Globus pallidus (tissue), 1 donor: ENCODE measurements around the gene TCF3.
"Not testable (repeated sequence)": the region's sequence is repeated elsewhere in the genome, so short reads cannot be mapped to it uniquely, and the experiment has no call there.

Experiments
- DNase-seq: peaks from one replicate; pipeline ENCODE4 v3.0.0-alpha.2; 2015; ENCODE audit warnings: low spot score

The TCF3 gene

DNA sequence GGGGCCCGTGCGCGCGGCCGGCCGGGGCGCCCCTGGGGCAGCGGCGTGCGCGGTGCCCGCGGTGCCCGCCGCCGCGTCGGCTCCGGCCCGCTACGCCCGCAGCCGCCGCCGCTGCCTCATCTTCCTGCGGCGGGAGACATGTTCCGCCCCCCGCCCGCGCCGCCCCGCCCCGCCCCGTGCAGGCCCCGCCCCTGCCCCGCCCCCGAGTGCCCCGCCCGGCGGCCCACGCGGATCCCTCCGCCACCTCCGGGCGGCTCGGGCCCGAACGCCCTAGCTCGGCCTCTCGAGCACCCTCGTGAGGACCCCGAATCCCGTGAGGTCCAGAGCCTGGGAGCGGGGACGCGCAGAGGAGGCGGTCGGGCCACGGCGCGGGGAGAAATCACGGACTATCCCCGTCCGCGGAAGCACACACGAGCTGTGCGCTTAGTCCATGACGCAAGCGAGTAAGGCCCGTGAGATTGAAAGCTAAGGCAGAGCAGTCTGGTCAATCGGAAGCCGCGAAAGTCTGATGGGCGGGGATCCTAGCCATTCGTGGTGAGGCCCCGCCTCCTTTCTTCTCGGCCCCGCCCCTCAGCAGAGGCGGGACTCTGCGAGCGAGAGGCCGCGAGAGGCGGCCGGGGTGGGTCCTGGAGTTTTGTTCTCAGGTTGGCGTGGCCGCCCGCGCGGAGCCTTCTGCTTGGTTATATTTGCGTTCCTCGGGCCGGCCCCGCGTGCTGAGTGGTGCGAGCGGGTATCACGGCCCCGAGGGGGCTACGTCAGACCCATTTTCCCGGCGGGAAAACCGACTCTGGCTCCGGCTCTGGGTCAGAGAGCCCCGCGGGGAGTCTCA, at the start of gene TCF3:
TCF3 (minus strand) TSS at position 145 of the 829 bp plus-strand sequence. CDS start 2,367 bp downstream, outside the sequence.
- DNase-seq = peak; percentile 98

DNA sequence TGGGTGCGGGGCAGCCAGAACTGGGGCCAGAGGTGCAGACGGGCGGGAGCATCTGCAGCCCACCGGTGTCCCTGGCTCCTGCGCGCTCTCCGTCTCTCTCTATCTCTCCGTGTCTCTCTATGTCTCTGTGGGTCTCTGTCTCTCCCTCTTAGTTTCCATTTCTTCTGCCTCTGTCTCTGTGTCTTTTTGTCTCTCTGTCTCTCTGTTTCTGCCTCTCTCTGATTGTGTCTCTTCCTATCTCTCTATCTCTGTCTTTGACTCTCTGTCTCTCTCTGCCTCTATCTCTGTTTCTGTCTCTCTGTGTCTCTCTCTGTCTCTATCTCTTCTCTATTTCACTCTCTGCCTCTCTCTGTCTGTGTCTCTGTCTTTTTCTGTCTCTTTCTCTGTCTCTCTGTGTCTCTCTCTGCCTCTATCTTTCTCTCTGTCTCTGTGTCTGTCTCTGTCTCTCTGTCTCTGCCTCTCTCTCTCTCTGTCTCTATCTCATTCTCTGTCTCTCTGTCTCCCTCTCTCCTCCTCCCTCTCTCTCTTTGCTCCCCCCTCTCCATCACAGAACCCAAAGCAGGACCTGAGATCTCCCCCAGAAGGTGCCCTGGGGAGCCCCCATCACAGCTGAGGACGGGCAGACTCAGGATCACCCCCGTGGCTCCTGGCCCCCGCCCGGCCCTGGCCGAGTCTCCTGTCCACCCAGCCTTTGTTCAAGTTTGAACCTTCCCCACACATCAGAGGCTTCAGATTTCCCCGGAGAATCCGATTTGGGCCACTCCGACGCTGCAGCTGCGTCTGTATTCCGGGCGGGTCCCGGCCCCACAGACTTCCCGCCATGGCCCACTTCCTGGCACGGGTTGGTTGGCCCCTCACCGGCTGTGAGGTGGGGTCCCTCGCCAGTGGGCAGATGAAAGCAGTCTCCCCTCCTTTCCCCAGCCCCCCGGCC, 48.6 kb upstream of the TCF3 start:
- no peak for DNase-seq

DNA sequence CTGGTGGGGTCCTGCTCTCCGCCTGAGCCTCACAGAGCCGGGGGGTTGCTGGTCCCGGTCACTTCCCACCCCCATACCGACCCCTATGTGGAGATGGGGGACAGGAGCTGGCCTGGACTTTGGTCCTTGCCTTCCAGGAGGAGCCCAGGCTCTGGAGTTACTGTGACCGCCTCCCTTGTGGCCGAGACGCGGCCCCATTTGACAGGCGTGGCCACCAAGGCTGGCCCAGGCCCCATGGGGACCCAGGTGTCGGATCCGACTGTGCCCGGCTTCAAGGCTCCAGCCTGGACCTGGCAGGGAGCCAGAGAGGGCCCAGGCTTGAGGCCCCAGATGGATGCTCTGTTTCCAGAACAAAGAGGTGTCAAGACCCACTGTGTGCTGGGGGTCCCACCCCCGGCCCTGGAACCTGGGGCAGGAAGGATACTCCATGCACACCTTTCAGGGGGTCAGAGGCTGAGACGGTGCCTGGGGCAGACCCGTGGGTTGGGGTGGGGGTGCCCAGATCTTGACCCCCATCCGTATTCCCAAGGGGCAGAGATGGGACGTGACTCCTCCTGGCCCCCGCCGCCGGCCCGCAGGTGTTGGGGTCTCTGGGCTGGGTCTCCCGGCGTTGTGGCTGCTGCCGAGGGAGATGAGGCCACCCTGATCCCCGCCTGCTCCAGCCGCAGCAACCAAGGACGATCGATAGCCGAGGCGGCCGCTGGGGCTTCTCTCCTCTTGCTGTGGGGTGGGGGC, 47.8 kb upstream of the TCF3 start:
- no peak for DNase-seq

DNA sequence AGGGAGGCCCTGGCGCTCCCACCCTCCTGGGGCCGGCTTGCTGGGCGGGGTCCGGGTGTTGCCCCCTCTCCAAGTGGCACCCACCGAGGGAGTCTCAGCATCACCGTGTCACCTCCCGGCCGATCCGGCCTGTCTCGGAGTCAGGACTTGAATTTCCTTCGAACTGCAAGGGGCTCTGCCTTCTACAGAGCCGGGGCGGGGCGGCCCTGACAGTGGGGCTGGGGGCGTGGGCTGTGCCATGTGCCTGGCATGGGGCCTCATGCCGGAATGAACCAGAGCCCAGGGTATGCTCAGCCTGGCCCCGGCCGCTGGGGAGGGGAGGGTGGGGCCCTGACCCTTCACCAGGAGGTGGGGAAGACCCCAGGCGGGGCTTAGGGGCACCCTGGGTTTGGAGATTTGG, 47.0 kb upstream of the TCF3 start:
- no peak for DNase-seq

DNA sequence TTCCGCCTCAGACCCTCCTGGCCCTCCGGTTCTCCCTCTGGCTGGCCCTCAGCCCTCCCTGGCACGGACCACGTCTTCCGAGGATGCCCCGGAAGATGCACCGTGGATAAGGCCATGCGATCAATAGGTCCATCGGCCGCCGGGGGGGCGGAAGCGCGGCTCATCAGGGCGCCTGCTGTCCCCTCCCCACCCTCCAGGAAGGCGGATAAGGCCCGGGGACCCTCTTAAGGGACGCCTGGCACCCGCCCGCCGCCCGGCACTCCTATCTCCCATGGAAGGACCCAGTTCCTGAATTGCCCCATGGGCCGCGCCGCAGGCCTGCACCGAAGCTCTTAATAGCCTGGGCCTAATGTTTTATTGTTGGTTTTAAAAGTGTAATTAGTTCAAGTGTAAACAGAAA, 46.2 kb upstream of the TCF3 start:
- DNase-seq = no peak

DNA sequence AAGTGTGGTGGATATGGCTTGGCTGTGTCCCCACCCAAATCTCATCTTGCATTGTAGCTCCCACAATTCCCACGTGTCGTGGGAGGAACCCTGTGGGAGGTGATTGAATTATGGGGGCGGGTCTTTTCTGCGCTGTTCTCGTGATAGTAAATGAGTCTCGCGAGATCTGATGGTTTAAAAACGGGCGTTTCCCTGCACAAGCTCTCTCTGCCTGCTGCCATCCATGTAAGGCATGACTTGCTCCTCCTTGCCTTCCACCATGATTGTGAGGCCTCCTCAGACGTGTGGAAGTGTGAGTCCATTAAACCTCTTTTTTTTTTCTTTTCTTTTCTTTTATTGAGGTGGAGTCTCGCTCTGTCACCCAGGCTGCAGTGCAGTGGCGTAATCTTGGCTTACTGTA, 43.1 kb upstream of the TCF3 start:
- DNase-seq = not testable (repeated sequence)

DNA sequence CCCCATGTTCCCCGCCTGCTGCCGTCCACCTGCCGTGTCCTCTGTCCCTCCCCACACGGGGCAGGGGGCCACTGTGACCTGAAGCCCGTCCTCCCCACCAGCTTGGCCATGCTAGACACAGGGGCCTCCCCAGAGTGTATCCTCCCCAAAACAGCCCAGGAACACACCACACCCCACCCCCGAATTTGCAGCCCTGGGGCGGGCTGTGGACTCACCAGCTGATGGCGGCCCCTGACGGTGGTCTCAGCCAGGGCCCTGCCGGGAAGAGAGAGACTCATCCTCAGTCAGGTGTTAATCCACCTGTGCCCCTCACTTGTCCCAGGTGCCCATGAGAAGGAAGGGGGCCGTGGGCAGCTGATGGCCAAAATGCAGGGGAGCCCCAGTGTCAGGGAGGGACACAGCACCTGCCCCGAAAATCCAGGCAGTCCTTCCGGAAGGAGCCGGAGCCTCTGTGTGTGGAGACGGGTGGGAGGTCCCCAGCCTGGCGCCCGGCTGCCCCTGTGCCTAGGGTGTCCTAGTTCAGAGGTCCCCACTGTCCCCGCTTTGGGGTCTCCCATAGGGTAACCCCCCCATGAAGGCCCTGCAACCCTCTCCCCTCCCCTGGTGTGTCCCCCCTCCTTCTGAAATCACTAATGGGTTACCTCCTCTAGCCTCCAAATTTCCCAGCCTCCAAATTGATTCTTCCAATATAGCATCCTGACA, 39.3 kb upstream of the TCF3 start:
- no peak for DNase-seq

DNA sequence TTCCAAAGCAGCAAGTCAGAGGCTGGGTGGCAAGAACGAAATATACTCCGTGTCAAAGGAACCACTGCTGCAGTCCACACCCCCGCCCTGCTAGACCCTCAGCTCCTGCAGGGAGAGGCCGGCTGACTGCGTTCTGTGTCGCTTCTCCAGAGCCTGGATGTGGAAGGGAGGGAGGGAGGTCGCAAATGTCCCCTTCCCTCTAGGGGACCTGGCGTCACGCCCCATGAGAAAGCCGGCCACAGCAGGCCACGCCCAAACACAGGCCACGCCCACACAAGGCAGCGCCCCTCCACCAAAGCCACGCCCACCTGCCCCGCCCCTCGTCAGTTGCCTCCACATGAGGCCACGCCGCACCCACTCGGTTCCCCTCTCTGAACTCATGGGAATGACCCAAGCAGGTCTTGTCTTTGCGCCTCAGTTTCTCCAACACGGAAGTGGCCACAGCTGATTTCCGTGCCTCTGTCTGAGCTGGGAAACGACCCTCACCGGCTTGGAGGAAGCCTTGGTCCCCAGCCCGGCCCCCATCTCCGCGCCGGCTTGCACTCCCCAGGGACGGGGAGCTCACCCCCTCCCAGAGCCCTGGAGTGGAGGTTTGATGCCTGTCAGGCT, 38.4 kb upstream of the TCF3 start:
- no peak for DNase-seq

DNA sequence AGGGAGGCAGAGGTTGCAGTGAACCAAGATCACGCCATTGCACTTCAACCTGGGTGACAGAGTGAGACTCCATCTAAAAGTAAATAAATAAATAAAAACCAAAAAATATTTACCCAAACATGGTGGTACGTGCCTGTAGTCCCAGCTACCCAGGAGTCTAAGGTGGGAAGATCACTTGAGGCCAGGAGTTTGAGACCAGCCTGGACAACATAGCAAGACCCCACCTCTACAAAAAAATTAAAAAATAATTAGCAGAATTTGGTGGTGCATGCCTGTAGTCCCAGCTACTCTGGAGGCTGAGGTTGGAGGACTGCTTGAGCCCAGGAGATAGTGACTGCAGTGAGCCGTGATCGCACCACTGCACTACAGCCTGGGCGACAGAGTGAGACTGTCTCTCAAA, 33.4 kb upstream of the TCF3 start:
- DNase-seq = not testable (repeated sequence)

DNA sequence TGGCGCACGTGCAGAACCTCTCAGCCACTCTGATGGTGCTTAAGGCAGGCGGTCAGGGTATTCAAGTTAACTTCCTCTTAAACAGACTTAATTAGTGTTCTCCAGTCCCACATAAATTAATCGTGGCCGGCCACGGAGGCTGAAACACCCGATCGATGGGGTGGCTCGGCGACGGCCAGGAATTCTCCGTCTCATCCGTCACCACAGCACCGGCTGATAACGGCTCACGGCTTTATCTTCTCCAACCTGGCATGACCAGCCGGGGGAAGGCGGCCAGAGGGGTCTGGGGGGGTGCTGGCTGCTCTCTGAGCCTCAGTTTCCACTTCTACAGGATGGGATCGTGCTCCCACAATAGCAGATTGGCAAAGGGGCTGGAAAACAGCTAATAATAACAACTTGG, 32.6 kb upstream of the TCF3 start:
- DNase-seq = no peak

DNA sequence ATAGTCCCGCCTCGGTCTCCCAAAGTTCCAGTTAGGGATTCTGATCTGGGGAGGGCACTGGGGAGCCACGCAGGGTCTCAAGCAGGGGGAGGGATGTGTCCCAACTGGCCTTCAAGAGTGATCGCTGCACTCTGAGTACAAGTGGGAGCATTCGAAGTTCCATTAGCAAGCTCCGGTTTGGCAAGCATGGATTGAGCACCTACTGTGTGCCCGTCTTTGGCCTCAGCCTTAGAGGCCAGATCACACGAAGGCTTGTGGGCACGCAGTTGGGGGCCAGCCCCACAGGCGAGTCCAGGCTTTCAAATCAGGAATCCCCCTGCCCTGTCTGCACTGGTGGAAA, 32.1 kb upstream of the TCF3 start:
- DNase-seq = no peak

DNA sequence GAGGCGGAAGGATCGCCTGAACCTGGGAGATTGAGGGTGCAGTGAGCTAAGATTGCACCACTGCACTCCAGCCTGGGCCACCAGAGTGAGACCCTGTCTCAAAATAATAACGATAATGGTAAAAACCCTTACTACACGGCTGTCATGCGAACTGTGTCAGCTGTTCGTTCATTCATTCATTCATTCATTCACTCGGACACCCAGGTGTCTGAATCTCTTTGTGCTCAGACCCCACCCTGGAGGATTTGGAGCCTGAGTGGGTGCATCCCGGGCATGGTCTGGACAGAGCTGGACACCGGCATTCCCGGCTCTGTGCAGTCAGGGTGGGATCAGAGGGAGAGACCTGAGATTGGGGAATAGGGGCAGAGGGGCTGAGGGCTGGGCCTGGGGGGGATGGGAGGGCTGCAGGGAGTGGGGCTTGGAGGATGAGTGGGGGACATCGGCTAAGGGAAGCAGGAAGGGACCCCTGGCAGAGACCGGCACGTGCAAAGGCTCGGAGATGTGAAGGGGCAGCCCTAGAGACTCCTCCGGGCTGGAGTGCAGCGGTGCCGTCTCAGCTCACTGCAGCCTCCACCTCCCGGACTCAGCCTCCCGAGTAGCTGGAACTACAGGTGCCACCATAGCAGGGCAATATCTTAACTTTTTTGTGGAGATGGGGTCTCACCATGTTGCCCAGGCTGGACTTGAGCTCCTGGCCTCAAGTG, 31.6 kb upstream of the TCF3 start:
- no peak for DNase-seq

DNA sequence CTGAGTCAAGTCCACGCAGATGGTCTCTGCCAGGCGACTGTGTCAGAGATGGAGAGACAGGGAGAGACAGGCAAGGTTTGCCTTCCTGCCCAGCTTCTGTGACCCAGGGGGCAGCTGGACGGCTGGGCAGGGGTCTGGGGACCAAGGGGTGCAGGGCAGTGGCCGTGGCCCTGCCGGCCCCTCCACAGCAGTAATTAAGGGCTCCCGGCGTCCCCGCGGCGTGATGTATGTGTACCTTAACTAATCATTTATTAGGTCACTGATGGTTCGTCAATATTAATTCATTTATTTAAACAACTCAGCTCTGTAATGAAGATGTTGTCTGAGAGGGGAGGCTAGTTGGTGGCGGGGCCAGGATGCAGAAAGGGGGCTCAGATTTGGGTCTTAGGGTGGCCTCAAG, 28.6 kb upstream of the TCF3 start:
- no peak for DNase-seq

DNA sequence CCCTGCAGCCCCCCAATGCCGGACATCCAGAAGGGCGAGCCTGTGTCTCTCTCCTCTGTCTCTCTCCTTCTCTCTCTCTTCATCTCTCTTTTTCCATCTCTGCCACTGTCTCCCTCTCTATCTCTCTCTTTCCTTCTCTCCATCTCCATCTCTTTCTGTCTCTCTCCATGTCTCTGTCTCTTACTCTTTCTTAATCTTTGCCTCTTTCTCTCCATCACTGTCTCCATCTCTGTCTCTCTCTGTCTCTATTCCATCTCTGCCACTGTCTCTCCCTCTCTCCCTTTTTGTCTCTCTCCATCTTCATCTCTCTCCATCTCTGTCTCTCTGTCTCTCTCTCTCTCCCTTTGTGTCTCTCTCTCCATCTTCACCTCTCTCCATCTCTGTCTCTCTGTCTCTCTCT, 25.7 kb upstream of the TCF3 start:
- no peak for DNase-seq

DNA sequence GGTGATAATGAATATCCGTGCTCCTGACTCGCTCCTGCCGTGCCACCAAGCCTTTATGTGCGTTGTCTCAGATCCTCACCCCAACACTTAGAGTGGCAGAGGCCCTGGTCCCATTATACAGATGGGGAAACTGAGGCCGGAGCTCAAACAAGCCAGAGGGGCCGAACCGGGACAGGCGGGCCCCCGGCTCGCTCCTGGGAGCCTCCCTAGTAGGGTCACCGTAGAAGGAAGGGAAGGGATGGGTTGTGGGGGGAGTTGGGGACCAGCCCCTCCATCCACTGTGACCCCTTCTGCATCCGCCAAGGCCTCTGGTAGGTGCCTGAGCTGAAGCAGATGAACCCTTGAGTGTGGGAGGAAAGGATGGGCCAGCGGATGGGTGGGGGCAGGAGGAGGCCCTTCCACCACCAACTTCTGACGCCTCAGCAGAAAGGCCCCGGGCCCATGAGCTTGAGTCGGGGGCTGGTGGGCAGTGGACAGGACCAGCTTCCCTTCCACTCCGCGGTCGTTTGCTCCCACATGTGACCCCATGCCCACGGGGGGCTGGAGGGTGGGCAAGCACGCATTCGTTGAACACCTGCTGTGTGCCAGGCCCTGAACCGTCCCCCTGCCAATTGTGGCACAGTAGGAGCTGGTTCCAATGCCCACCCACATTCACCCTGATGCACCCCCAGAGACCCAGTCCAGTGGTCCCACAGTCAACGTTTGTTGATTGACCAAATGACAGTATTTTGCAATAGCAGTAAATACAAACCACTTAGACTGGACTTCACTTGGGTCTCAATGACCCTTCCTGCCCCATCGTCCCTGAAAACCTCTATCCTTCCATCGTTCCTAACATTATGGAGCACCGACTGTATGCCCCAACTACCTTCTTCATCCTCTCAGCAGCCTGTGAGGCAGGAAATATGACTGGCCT, 24.2 kb upstream of the TCF3 start:
- no peak for DNase-seq

DNA sequence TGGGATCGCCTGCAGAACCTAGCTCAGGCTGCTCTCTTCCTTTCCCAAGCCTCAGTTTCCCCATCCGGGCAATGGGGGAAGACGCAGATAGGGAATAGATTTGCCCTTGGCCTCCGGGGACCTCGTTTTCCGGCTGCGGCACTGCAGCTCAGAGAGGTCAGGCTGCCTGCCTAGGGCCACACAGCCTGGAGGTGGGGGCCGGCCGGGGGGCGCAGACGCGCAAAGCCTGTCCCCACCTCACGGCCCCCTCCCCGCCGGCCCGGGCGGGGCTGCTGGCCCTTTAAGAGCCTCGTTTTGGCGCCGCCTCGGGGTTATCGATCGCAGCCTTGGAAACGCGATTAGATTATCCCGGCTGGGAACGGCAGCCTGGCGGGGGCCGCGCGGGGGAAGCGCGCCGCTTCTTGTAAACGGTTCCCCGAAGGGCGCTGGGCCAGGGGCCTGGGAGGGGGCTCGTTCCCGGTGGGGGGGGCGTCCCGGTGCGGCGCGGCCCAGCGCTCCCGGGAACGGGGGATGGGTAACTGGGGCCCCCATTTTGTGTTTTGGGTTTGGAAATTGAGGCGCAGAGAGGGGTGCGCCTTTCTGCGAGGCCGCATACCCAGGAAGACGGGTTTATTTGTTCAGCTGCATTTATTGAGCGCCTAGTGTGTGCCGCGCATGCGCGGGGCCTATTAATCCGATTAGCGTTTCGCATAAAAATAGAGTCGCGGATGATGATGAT, 23.4 kb upstream of the TCF3 start:
- DNase-seq = no peak

DNA sequence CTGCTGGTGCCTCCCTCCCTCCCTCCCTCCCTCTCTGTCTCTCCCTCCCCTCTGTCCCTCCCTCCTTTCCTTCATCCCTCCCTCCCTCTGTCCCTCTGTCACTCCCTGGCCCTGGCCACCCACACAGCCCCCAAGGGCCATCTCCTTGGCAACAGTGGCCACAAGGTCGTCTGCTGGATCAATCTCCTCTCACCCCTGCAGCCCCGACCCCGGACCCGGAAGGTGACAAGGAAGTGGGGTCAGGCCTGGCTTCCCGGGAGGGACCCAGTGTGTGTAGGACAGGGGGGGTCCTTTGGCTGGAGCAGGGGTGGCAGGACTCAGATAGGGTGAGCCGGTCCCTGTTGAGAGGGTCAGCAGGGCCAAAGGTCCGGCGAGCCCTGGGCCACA, 21.9 kb upstream of the TCF3 start:
- DNase-seq = no peak

DNA sequence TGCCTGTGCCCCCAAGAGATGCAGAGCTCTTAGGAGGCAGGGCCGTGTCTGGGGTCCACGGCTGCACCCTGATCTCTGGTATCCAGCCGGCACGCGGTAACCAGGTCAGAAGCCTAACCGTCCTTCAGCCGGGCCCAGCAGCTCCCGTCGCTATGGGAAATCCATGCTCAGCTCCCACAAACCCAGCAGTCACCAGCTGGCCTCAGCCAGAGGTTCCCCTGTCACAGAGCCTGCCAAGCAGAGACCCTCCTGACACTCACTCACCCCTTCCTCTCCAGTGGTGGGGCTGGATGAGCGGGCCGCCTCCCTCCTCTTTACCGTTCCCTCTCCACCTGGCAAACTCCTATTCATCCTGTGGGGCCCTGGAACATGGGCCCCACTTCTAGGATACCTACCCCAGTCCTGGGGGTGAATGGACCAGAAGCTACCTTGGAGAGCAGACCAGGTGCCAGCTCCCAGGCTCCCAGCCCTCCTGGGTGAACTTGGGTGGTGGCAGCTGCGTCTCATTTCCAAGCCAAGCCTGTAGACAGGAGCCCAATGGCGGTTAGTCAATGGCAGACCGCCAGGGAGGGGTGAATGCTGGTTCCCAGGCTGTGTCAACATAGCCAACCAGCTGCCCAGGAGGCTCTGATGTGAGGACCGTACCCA, 21.4 kb upstream of the TCF3 start:
- DNase-seq = no peak
